Activated naive CD4-positive, alpha-beta T cell treated with anti-CD3 and anti-CD28 coated beads, Interleukin-2, amount 10 ng/mL, durations not matched to agents 7 days and 5 days (primary cell): Measurements from ENCODE around the gene PCDH7.
A peak's percentile ranks its signal among the peaks of the same experiment; 100 is the strongest.

Experiments
- CTCF ChIA-PET: fragments of 350-600 bp; sonication (Branson Sonifier 250); formaldehyde crosslinking; loops from one replicate; lab custom pipeline; 2021; ENCODE audit warnings: antibody characterized with exemption; lab: Charles Lee
- DNase-seq: peaks from one replicate; pipeline ENCODE4 v3.0.0-alpha.2; 2020
- H3K27ac Mint-ChIP-seq: one replicate; pipeline ENCODE4 v1.8.0; 2021; ENCODE audit warnings: mild to moderate bottlenecking, moderate library complexity, mixed read lengths
- H3K27me3 Mint-ChIP-seq: one replicate; pipeline ENCODE4 v1.8.0; 2021; ENCODE audit warnings: mild to moderate bottlenecking, mixed read lengths
- H3K36me3 Mint-ChIP-seq: one replicate; pipeline ENCODE4 v1.8.0; 2021; ENCODE audit warnings: mixed read lengths
- H3K4me1 Mint-ChIP-seq: one replicate; pipeline ENCODE4 v1.8.0; 2021; ENCODE audit warnings: mixed read lengths
- H3K4me3 Mint-ChIP-seq: one replicate; pipeline ENCODE4 v1.8.0; 2021; ENCODE audit warnings: mild to moderate bottlenecking, moderate library complexity, mixed read lengths
- H3K9me3 Mint-ChIP-seq: one replicate; pipeline ENCODE4 v1.8.0; 2021; ENCODE audit warnings: mixed read lengths

Gene PCDH7, protein sequence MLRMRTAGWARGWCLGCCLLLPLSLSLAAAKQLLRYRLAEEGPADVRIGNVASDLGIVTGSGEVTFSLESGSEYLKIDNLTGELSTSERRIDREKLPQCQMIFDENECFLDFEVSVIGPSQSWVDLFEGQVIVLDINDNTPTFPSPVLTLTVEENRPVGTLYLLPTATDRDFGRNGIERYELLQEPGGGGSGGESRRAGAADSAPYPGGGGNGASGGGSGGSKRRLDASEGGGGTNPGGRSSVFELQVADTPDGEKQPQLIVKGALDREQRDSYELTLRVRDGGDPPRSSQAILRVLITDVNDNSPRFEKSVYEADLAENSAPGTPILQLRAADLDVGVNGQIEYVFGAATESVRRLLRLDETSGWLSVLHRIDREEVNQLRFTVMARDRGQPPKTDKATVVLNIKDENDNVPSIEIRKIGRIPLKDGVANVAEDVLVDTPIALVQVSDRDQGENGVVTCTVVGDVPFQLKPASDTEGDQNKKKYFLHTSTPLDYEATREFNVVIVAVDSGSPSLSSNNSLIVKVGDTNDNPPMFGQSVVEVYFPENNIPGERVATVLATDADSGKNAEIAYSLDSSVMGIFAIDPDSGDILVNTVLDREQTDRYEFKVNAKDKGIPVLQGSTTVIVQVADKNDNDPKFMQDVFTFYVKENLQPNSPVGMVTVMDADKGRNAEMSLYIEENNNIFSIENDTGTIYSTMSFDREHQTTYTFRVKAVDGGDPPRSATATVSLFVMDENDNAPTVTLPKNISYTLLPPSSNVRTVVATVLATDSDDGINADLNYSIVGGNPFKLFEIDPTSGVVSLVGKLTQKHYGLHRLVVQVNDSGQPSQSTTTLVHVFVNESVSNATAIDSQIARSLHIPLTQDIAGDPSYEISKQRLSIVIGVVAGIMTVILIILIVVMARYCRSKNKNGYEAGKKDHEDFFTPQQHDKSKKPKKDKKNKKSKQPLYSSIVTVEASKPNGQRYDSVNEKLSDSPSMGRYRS (N-terminal part only)

DNA sequence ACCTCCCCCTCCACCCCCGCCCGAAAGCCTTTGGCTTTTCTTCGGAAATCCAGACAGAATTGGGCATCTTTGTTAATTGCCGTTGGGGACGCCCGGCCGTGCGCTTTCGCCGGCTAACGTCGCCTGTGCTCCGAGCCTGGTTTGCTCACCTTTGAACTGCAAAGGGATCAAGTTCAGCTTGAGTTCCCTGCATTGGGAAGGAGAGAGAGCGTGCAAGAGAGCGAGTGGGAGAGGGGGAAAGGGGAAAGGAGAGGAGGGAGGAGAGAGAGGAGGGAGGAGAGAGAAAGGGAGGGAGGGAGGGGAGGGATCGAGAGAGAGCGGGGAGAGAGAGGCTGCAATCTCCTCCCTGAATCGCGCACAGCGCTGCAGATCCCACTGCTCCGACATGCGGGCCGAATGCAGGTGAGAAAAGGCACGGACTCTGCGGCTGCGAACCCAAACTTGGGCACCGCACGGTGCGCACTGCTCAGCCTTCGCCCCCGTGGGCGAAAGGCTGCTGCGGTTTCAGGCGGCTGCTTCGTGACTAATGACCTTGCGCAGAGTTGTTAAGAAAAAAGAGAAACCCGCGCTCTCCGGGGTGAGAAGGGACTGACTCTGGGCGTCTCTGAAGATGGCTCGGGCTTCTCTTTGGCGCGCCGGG, at the start of gene PCDH7:
Gene PCDH7 (plus strand): TSS at position 349 of the 640 bp plus-strand sequence. CDS start 1,054 bp downstream, outside the sequence.
- Mint-ChIP-seq H3K9me3 (no peaks in the 10 kb centered on the region), H3K4me3 (peak within 1 kb of the TSS; percentile 48), H3K36me3 (peaks cover 14% of the 10 kb centered on the region), H3K4me1 (peaks cover 34% of the 10 kb centered on the region), H3K27me3 (peaks cover 78% of the 10 kb centered on the region), H3K27ac (peak within 1 kb of the TSS; percentile 72)
- no peak for DNase-seq
- CTCF ChIA-PET, result no interaction called here

DNA sequence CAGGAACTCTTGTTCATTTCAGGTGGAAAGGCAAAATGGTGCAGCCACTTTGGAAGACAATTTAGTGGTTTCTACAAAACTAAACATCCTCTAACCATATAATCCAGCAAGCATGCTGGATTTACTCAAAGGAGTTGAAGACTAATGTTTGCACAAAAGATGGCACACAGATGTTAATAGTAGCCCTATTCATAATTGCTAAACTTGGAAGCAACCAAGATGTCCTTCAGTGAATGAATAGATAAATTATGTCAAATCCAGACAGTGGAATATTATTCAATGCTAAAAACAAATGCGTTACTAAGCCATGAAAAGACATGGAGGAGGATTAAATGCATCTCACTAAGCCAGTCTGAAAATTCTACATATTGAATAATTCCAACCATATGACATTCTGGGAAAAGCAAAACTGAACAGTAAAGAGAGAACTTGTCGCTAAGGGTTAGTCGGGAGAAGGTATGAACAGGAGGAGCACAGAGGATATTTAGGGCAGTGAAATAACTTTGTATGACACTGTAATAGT, 48.2 kb upstream of the PCDH7 start:
- CTCF ChIA-PET, result no interaction called here
- H3K9me3 Mint-ChIP-seq, result peaks cover 2% of the 10 kb centered on the region
- DNase-seq, result no peak
- H3K4me3 Mint-ChIP-seq, result no peak overlapping the region
- no peaks in the 10 kb centered on the region for H3K36me3 Mint-ChIP-seq
- H3K4me1 Mint-ChIP-seq, result no peaks in the 10 kb centered on the region
- no peaks in the 10 kb centered on the region for H3K27me3 Mint-ChIP-seq
- H3K27ac Mint-ChIP-seq, result no peak overlapping the region

DNA sequence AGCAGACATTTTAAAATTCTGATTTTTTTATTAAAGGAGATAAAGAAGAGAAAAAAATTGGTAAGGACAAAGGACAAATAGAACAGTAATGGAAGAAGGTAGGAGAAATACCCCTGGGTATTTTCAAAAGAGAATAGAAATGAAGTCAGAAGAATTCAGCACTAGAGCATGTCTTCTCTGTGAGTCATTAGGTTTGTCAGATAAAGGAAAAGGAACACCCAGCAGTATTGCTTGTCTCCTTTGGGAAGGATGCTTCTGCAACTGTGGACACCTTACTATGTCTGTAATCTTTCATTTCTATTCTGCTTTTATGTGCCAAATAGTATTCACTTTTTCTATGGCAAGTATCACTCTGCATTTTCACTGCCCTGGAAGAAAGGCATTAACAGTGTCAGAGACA, 24.0 kb upstream of the PCDH7 start:
- no peak for DNase-seq
- Mint-ChIP-seq H3K9me3 (no peaks in the 10 kb centered on the region), H3K4me1 (no peaks in the 10 kb centered on the region), H3K4me3 (no peak overlapping the region), H3K36me3 (no peaks in the 10 kb centered on the region), H3K27me3 (no peaks in the 10 kb centered on the region), H3K27ac (no peak overlapping the region)
- CTCF ChIA-PET, result no interaction called here

DNA sequence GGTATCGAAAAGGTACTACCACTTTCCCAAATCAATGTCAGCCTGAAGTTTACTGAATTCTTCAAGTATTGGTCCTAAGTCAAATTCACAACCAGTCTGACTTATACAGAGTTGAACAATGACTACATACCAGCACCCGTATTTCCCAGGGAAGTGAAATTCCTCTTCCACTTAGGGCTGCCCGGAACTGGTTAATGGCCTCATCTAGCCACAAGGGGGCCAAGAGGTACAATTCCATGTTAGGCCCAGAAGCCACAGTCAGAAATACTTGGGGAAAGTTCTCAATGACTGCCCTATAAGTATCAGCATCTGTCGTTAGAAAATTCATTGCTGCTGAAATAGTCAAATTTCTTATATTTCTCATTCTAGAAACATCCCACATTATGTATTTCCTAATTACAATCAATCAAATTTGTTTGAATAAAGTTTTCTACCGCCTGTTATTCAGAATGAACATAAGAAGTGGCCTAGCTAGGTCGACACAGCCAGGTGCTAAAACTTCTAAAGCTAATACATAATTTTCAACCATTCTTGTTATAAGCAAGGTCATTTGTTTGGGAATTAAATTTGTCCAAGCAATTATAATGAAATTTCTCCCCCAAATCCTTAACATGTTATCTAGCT, 5.6 kb upstream of the PCDH7 start:
- H3K4me3 Mint-ChIP-seq, result no peak overlapping the region
- H3K36me3 Mint-ChIP-seq, result peaks cover 5% of the 10 kb centered on the region
- CTCF ChIA-PET, result interaction anchor here (1.2 to 1.5 kb wide), 2 partner anchors 11 to 45 kb away, joined by 3 read pairs; no protein-coding TSS in a partner anchor
- no peak for DNase-seq
- peaks cover 26% of the 10 kb centered on the region for H3K4me1 Mint-ChIP-seq
- no peak overlapping the region for H3K27ac Mint-ChIP-seq
- H3K27me3 Mint-ChIP-seq, result peaks cover 34% of the 10 kb centered on the region
- peaks cover 1% of the 10 kb centered on the region for H3K9me3 Mint-ChIP-seq

DNA sequence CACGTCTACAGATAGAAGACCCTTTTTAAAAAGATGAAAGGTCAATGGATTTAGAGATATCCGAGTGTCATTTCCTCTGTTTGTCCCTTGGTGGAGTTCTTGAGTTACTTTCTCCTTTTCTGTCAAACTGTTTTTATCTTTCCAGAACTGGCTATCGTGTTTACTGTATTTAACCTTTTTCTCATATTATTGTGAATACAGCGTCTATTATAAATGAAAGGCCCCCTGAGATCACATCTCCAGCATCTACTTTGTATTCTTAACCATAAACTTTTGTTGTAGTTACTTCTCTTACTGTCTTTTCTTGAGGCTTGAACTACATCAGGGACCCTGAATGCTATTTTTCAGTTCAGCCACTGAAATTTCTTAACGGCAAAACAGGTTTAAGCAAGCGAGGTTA, 4.0 kb upstream of the PCDH7 start:
- Mint-ChIP-seq H3K27ac (no peak overlapping the region), H3K36me3 (peaks cover 11% of the 10 kb centered on the region), H3K9me3 (peaks cover 1% of the 10 kb centered on the region), H3K4me3 (peak overlapping the region; percentile 57), H3K4me1 (peaks cover 34% of the 10 kb centered on the region), H3K27me3 (peaks cover 51% of the 10 kb centered on the region)
- CTCF ChIA-PET, result no interaction called here
- DNase-seq, result no peak

DNA sequence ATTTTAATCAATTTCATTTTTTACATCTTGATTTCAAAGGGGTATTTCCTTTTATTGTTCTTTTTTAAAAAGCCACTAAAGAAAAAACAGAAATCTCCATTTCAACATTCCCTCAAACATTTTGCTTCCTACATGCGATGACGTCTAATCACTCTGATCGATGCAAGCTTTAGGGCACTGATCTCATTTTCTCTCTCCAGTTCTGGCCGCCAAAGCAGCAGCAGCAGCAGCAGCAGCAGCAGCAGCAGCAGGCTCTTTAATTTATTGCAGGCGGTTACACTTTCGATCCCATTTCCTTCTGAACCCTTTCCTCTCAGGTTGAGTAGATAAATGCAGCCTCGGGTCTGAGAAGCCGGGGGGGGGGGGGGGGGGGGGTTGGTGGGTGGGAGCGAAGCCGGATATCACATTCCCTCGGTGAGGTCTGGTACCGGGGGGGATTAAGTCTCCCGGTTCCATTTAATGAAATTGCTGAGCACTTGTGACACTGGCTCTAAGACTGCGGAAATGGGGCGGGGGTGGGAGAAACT, 3.4 kb upstream of the PCDH7 start:
- Mint-ChIP-seq H3K4me3 (peak overlapping the region; percentile 59), H3K27ac (no peak overlapping the region), H3K9me3 (no peaks in the 10 kb centered on the region), H3K27me3 (peaks cover 57% of the 10 kb centered on the region), H3K4me1 (peaks cover 34% of the 10 kb centered on the region), H3K36me3 (peaks cover 11% of the 10 kb centered on the region)
- CTCF ChIA-PET, result no interaction called here
- peak; percentile 21 for DNase-seq

DNA sequence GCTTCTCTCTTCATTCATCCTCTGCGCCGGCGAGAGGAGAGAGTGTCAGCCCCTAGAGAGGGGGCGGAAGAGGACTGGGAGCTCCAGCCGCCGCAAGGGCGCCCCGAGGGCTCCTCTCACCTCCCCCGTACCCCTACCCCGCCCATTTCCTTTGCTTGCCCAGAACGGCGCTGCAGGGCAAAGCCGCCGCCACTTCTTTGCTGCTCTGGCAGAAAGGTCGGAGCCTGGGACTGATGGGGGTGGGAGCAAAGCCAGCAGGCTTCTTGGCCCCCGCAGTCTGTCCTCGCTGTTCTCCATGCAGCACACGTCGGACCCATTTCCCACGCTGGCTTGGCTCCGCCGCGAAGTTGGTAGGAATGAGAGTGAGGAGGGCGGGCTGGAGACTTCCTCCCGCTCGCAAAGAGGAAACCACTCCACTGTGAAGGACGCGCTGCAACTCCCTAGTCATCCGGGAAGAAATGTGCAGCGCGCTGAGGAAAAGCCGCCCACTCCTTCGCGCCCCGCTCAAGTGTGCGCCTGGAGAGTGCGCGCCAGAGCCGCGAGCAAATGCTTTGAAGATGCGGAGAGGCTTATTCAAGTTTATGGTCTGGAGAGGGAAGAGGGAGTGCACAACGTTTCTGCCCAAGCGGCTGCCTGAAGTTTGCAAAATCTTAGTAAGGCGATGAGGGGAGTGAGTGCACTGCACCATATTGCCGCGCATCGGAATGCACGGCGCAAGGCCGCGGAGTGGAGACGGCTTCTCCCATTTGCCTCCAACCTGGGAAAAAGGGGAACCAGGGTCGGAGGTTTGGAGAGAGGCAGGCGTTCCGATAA, 2.8 kb upstream of the PCDH7 start:
- Mint-ChIP-seq H3K36me3 (peaks cover 11% of the 10 kb centered on the region), H3K27me3 (peaks cover 63% of the 10 kb centered on the region), H3K27ac (peak overlapping the region; percentile 45), H3K4me3 (peak overlapping the region; percentile 59), H3K4me1 (peaks cover 34% of the 10 kb centered on the region), H3K9me3 (no peaks in the 10 kb centered on the region)
- CTCF ChIA-PET, result no interaction called here
- peak; percentile 38 for DNase-seq

DNA sequence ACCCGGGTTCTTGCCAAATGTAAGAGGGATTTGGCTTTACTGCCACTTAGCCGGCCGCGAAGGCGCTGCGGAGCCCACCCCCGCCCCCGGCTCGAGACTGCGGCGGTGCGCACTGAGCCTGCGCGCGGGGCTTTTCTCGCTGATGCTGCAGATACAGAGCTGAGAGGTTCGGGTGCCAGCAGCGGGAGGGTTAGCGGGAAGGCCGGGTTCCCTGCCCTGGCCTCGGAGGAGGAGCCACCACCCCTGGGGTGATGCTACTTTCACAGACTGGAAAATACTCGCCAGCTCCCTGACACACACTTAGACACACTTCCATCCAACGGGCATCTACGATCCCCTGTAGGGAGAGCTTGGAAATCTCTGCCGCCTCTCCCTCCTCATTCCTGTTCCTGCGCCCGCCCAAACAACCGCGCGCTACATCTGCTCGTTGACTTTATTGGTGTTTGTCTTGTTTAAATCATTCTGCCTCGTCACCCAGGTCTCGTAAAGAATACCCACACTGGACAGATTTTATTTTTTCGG, 2.1 kb upstream of the PCDH7 start:
- H3K9me3 Mint-ChIP-seq, result no peaks in the 10 kb centered on the region
- H3K4me1 Mint-ChIP-seq, result peaks cover 34% of the 10 kb centered on the region
- CTCF ChIA-PET, result no interaction called here
- DNase-seq, result no peak
- peaks cover 11% of the 10 kb centered on the region for H3K36me3 Mint-ChIP-seq
- peak overlapping the region; percentile 61 for H3K27ac Mint-ChIP-seq
- H3K4me3 Mint-ChIP-seq, result peak overlapping the region; percentile 42
- peaks cover 70% of the 10 kb centered on the region for H3K27me3 Mint-ChIP-seq

DNA sequence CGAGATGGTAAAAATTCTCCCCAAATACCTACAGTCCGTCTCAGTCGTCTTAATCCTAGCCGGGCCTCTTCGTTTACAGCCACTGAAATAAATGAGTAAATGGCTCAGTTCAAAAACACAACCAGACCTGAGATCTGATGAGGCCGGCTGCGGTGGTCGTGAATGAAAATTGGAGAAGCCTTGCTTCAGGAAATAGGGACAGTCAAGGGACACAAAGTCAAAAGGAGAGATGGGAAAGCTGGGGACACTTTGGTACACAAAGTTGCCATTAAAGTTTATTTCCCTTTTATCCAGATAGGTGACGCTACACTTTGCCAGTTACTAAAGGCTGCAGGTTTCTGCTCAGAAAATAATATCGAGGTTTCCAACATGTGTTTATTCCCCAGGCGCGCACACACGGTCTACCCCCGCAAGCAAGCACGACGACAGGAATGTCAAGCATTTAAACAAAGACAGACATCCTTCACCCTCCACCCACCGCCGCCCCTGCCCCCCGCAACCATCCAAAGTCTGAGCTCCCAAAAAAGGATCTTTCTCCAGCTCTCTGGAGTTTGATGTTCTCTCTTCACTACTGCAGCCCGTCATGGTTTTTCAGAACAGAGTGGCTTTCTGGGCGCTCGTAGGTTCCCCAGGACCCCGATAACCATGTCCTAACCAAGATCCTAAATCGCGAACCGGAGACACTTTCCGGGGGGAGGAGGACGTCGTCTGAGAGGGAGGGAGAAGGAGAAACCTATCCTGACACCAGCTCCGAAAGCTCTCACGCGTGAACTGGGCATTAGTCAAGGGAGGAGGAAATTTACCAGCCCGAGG, 1.3 kb upstream of the PCDH7 start:
- Mint-ChIP-seq H3K27ac (peak overlapping the region; percentile 61), H3K4me3 (peak overlapping the region; percentile 42), H3K9me3 (no peaks in the 10 kb centered on the region), H3K27me3 (peaks cover 78% of the 10 kb centered on the region), H3K4me1 (peaks cover 34% of the 10 kb centered on the region), H3K36me3 (peaks cover 14% of the 10 kb centered on the region)
- no peak for DNase-seq
- CTCF ChIA-PET, result no interaction called here

DNA sequence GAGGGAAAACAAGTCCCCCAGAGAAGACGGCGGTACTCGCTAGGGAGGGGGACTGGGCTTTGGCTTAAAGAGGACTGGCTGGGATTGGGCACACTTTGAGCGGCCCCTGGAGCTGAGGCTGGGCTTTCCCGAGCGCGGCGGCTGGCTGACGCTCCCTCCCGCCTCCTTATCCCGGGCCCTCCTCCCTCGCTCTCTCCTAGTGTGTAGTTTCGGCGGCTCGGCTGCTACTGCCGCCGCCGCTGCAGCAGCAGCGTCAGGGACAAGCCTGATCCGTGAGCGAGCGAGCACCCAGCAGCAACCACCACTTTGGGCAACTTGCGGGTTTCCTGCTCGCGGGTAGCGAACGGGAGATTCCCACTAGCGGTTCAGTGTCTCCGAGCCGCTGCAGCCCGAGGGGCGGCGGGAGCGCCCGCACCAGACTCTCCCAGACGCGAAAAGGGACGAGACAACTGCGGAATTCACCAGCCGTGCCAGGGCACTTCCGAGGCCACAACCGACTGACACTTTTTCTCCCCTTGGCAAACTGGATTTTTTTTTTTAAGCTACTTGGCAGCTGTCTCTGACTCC, 632 bp upstream of the PCDH7 start:
- peak overlapping the region; percentile 72 for H3K27ac Mint-ChIP-seq

DNA sequence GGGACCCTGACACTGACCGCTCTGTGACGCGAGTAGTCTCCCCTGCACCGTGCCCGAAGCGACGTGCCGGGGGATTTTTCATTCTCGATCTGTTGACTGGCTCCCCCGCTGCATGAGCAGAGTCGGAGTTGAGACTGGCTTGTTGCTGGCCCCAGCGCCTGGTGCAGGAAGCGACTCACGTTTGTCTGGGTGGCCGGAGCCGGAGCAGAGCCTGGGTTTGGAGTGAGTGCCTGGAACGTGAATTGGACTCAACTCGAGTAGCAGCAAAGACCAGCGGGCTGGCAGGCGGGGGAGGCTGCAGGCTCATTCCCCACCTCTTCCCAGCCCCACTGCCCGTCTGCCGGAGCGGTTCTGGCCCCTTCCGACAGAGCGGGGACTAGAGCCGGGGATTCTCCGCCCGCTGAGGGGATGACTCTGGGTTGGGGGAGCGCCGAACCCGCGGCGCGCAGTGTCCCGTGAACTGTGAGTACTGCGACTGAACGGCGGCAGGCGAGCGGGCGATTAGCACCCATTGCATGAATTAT, 554 bp downstream of the PCDH7 start:
- peaks cover 14% of the 10 kb centered on the region for H3K36me3 Mint-ChIP-seq
- H3K27ac Mint-ChIP-seq, result peak overlapping the region; percentile 58
- CTCF ChIA-PET, result no interaction called here
- H3K27me3 Mint-ChIP-seq, result peaks cover 78% of the 10 kb centered on the region
- H3K9me3 Mint-ChIP-seq, result no peaks in the 10 kb centered on the region
- H3K4me1 Mint-ChIP-seq, result peaks cover 34% of the 10 kb centered on the region
- DNase-seq, result no peak
- H3K4me3 Mint-ChIP-seq, result peak overlapping the region; percentile 33

More for the DNA sequence above, 632 bp upstream of the PCDH7 start:
- H3K4me3 Mint-ChIP-seq, result peak overlapping the region; percentile 42
- peaks cover 78% of the 10 kb centered on the region for H3K27me3 Mint-ChIP-seq
- no peak for DNase-seq
- H3K36me3 Mint-ChIP-seq, result peaks cover 14% of the 10 kb centered on the region
- H3K9me3 Mint-ChIP-seq, result no peaks in the 10 kb centered on the region
- peaks cover 34% of the 10 kb centered on the region for H3K4me1 Mint-ChIP-seq
- CTCF ChIA-PET, result no interaction called here
